Fibroblast of villous mesenchyme (primary cell): ENCODE results near the gene CELF2. TPM values are rescaled to one million over a fixed set of nuclear protein-coding genes. Genes with fewer than 3 reads are reported as not detected.

Experiments
- DNase-seq: peaks from one replicate; pipeline ENCODE4 v3.0.0-alpha.2; 2010; ENCODE audit warnings: low read depth
- H3K4me3 ChIP-seq: 2 replicates; pipeline ENCODE4 v1.5.1; 2011; ENCODE audit warnings: low read depth, mild to moderate bottlenecking, low read length
- CTCF ChIP-seq: IDR thresholded peaks from 2 replicates; pipeline ENCODE4 v1.5.1; 2012; ENCODE audit warnings: low read depth, mild to moderate bottlenecking, low read length; ENCODE audit not compliant: insufficient read depth
- total RNA-seq: library from RNA; depleted of rRNA; stranded (reverse); fragments of >200 nt; gene quantifications from 2 replicates; pipeline ENCODE4 v1.2.3, GENCODE V29; 2012

Gene CELF2
- total RNA-seq, 1 donor = 2.2 TPM

- H3K4me3 ChIP-seq = no peak overlapping the region
- DNase-seq = no peak
- no peak for TF ChIP-seq CTCF
These were observed 312.8 kb downstream of the CELF2 start for GRCh38 chr10:11330383-11331045.

- no peak overlapping the region for H3K4me3 ChIP-seq
- no peak for DNase-seq
- TF ChIP-seq CTCF = no peak
These were observed 313.4 kb downstream of the CELF2 start for GRCh38 chr10:11331046-11331577.

- DNase-seq = no peak
These were observed 314.1 kb downstream of the CELF2 start for GRCh38 chr10:11331726-11332125.

GRCh38 chr10:11332846-11333245, 315.2 kb downstream of the CELF2 start:
- no peak for DNase-seq
- TF ChIP-seq CTCF = no peak

More at GRCh38 chr10:11331726-11332125, 314.1 kb downstream of the CELF2 start:
- no peak overlapping the region for H3K4me3 ChIP-seq
- TF ChIP-seq CTCF = no peak

GRCh38 chr10:11334436-11334835, 316.8 kb downstream of the CELF2 start:
- no peak for DNase-seq
- no peak for TF ChIP-seq CTCF
- H3K4me3 ChIP-seq = no peak overlapping the region

More at GRCh38 chr10:11332846-11333245, 315.2 kb downstream of the CELF2 start:
- no peak overlapping the region for H3K4me3 ChIP-seq

GRCh38 chr10:11335167-11335652, 317.5 kb downstream of the CELF2 start:
- peak; percentile 46 for DNase-seq
- TF ChIP-seq CTCF = no peak

More at GRCh38 chr10:11335167-11335652, 317.5 kb downstream of the CELF2 start:
- H3K4me3 ChIP-seq = no peak overlapping the region
